Superior temporal gyrus (tissue), 1 donor: ENCODE results near the gene AMELX.

Experiments
- DNase-seq: peaks from one replicate; pipeline ENCODE4 v3.0.0-alpha.2; 2016; ENCODE audit errors: extremely low spot score

The AMELX gene

GRCh38 chrX:11293113-11293512, at the start of gene AMELX:
TSS of gene AMELX (plus strand) at chrX:11293413. CDS start at chrX:11294789, 1,376 bp downstream.
- DNase-seq = no peak

GRCh38 chrX:11244636-11245035, 48.6 kb upstream of the AMELX start:
- no peak for DNase-seq

GRCh38 chrX:11254417-11255109, 38.6 kb upstream of the AMELX start:
- no peak for DNase-seq

- no peak for DNase-seq
These were observed 35.9 kb upstream of the AMELX start for GRCh38 chrX:11257290-11257689.

GRCh38 chrX:11257711-11258110, 35.5 kb upstream of the AMELX start:
- no peak for DNase-seq

- no peak for DNase-seq
These were observed 33.8 kb upstream of the AMELX start for GRCh38 chrX:11259437-11259836.

GRCh38 chrX:11261260-11261659, 32.0 kb upstream of the AMELX start:
- no peak for DNase-seq

- DNase-seq = no peak
These were observed 28.3 kb upstream of the AMELX start for GRCh38 chrX:11264925-11265324.

GRCh38 chrX:11265352-11265751, 27.9 kb upstream of the AMELX start:
- DNase-seq = peak; percentile 6

GRCh38 chrX:11266573-11267003, 26.6 kb upstream of the AMELX start:
- DNase-seq = no peak

GRCh38 chrX:11267425-11267824, 25.8 kb upstream of the AMELX start:
- no peak for DNase-seq

GRCh38 chrX:11269006-11269405, 24.2 kb upstream of the AMELX start:
- DNase-seq = no peak

GRCh38 chrX:11269996-11270395, 23.2 kb upstream of the AMELX start:
- DNase-seq = no peak

- no peak for DNase-seq
These were observed 20.9 kb upstream of the AMELX start for GRCh38 chrX:11272290-11272689.

GRCh38 chrX:11272863-11273262, 20.4 kb upstream of the AMELX start:
- no peak for DNase-seq

GRCh38 chrX:11273544-11273943, 19.7 kb upstream of the AMELX start:
- DNase-seq = no peak

- DNase-seq = no peak
These were observed 11.2 kb upstream of the AMELX start for GRCh38 chrX:11282043-11282442.

GRCh38 chrX:11285651-11286050, 7.6 kb upstream of the AMELX start:
- DNase-seq = no peak

- DNase-seq = no peak
These were observed 5.7 kb upstream of the AMELX start for GRCh38 chrX:11287505-11287904.

- DNase-seq = no peak
These were observed 2.7 kb upstream of the AMELX start for GRCh38 chrX:11290416-11291102.

GRCh38 chrX:11296051-11296450, 2.8 kb downstream of the AMELX start:
- no peak for DNase-seq

GRCh38 chrX:11298600-11298999, 5.4 kb downstream of the AMELX start:
- no peak for DNase-seq

- no peak for DNase-seq
These were observed 11.6 kb downstream of the AMELX start for GRCh38 chrX:11304829-11305228.
